GM23248 (cell line): ENCODE data around the gene RSBN1L.

ENCODE experiments used
- EZH2 ChIP-seq: fragments of 200-600 bp; sonication (generic); IDR thresholded peaks from 2 replicates; pipeline ENCODE4 v1.6.1; 2018; ENCODE audit warnings: antibody characterized with exemption, mild to moderate bottlenecking; ENCODE audit not compliant: insufficient read depth, poor library complexity, severe bottlenecking
- EZH2phosphoT487 ChIP-seq: fragments of 200-600 bp; sonication (generic); IDR thresholded peaks from 2 replicates; pipeline ENCODE4 v1.6.1; 2018; ENCODE audit warnings: antibody characterized with exemption, moderate library complexity, mild to moderate bottlenecking, low read depth; ENCODE audit not compliant: insufficient read depth

DNA sequence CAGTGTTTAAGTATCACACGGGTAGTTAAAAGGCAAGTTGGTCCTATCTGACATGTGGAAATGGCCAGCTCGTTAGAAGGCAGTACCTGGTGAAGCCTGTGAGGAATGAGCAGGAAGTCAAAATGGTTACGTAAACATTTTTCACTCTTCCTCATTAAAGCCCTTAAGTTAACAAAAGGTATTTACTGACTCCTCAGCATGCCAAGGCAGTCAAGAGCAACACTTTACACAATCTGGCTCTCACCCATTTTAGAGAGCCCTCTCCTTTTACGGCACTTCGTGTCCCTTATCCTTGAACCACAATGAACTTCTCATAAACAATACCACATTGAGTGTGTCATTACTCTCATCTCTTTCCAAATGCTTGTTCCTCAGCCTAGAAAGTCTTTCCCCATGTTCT is 11.0 kb upstream of the RSBN1L start:
- TF ChIP-seq EZH2 (no peak), EZH2phosphoT487 (no peak)
